HCEC 1CT (cell line): ENCODE data around the gene DCXR.
A peak's percentile ranks its signal among the peaks of the same experiment; 100 is the strongest.

Experiments used
- DNase-seq: peaks from one replicate; pipeline ENCODE4 v3.0.0-alpha.2; 2017

Gene DCXR

GRCh38 chr17:82037092-82037888, at the start of gene DCXR:
TSS of gene DCXR (minus strand) at chr17:82037697. CDS start at chr17:82037682, 15 bp downstream.
- peak; percentile 94 for DNase-seq

- no peak for DNase-seq
Observed at GRCh38 chr17:82085931-82086764, 48.7 kb upstream of the DCXR start.

- no peak for DNase-seq
Observed at GRCh38 chr17:82085031-82085861, 47.7 kb upstream of the DCXR start.

- DNase-seq: no peak
Observed at GRCh38 chr17:82084373-82085030, 47.0 kb upstream of the DCXR start.

- DNase-seq: no peak
Observed at GRCh38 chr17:82083533-82084359, 46.2 kb upstream of the DCXR start.

- no peak for DNase-seq
Observed at GRCh38 chr17:82083009-82083408, 45.5 kb upstream of the DCXR start.

GRCh38 chr17:82082456-82082855, 45.0 kb upstream of the DCXR start:
- DNase-seq: no peak

GRCh38 chr17:82081966-82082365, 44.5 kb upstream of the DCXR start:
- DNase-seq: no peak

- no peak for DNase-seq
Observed at GRCh38 chr17:82081546-82081945, 44.0 kb upstream of the DCXR start.

GRCh38 chr17:82080789-82081464, 43.4 kb upstream of the DCXR start:
- DNase-seq: no peak

- DNase-seq: no peak
Observed at GRCh38 chr17:82080048-82080788, 42.7 kb upstream of the DCXR start.

GRCh38 chr17:82079001-82079677, 41.6 kb upstream of the DCXR start:
- no peak for DNase-seq

GRCh38 chr17:82078433-82078832, 40.9 kb upstream of the DCXR start:
- DNase-seq: no peak

GRCh38 chr17:82077617-82078358, 40.3 kb upstream of the DCXR start:
- DNase-seq: no peak

- DNase-seq: no peak
Observed at GRCh38 chr17:82076785-82077591, 39.5 kb upstream of the DCXR start.

- DNase-seq: no peak
Observed at GRCh38 chr17:82076018-82076784, 38.7 kb upstream of the DCXR start.

- DNase-seq: no peak
Observed at GRCh38 chr17:82073446-82073845, 35.9 kb upstream of the DCXR start.
